Measurements from ENCODE around the gene ANKRD1.

Gene ANKRD1

DNA sequence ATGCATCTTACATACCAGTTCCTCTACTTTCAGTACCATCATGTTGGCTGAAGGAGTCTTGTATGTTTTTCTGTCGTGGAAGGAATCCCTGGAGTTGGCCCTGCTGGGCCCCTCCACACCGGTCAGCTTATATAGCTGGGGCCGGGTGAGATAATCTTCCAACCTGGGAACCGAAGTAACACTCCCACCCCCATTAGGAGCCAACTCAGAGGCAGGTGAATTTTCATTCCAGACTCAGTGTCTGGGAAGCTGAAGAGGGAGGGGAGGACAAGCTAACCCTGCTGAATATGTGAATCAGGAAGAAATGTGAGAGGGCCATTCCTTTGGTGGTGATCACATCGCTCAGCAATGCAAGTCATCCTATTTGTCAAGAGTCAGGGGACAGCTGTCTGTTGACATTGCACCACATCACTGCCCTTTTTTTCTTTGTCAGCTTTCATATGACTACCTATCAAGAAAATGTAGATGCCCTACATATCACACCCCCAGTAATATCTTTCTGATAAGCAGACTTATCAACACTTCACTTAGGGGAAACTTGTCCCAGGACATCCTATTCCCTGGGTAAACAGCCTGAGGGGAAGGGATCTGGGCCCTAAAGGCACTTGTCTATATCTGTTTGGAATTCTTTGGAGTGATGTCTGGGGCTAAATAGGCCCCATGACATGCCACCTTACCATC is at the start of gene ANKRD1:
Gene ANKRD1 (minus strand): TSS at position 102 of the 681 bp plus-strand sequence. CDS start 60 bp downstream, at position 42.
- DNase-seq (ENCODE audit: low read depth) = peak; percentile 85

DNA sequence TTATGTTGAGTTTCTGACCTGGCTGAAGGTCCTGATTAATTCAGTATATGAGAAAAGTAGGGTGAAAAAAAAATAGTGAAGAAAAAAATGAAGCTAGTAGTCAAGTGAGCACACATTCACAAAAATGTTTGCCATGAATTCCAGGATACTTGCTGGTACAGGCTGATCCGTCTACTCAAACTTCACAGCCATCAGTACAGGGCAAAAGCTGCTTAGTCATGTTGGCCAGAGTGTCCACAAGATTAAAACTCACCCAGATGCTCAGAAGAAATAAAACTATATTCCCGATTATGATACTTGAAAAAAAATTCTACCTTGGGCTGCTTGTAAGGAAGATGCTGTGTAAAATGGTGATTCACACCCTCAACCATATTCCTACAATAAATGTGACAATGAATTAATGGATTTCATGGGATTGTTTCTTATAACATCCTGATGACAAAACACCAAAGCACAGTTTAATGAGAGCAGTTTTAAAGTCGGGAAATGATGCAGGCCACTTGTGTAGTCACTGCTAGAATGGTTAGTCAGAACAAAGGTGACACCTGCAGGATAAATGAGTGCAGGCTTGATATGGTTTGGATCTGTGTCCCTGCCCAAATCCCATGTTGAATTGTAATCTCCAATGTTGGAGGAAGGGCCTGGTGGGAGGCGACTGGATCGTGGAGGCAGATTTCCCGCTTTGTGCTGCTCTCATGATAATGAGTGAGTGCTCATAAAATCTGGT is 49.2 kb upstream of the ANKRD1 start:
- H3K9ac ChIP-seq (ENCODE audit: low read length) = peak overlapping the region; percentile 43
- H3K27me3 ChIP-seq (replicated peaks; ENCODE audit: control insufficient read depth, insufficient read depth, low read length) = no peaks in the 10 kb centered on the region
- peaks cover 2% of the 10 kb centered on the region for H3K9me3 ChIP-seq (ENCODE audit: control insufficient read depth, low read length)
- peaks cover 35% of the 10 kb centered on the region for H3K4me1 ChIP-seq (ENCODE audit: control insufficient read depth, insufficient read depth, low read length)
- peak; percentile 63 for DNase-seq (ENCODE audit: low read depth)
- H3K36me3 ChIP-seq (ENCODE audit: control insufficient read depth, insufficient read depth, low read length, severe bottlenecking) = no peaks in the 10 kb centered on the region
- no peak overlapping the region for H3K4me3 ChIP-seq (ENCODE audit: low read length)

More for the DNA sequence above, at the start of gene ANKRD1:
- H3K27me3 ChIP-seq (replicated peaks; ENCODE audit: control insufficient read depth, insufficient read depth, low read length) = no peaks in the 10 kb centered on the region
- peaks cover 6% of the 10 kb centered on the region for H3K36me3 ChIP-seq (ENCODE audit: control insufficient read depth, insufficient read depth, low read length, severe bottlenecking)
- no peaks in the 10 kb centered on the region for H3K9me3 ChIP-seq (ENCODE audit: control insufficient read depth, low read length)
- H3K4me1 ChIP-seq (ENCODE audit: control insufficient read depth, insufficient read depth, low read length) = peaks cover 31% of the 10 kb centered on the region
- peak within 1 kb of the TSS; percentile 71 for H3K9ac ChIP-seq (ENCODE audit: low read length)
- peak within 1 kb of the TSS; percentile 71 for H3K4me3 ChIP-seq (ENCODE audit: low read length)

DNA sequence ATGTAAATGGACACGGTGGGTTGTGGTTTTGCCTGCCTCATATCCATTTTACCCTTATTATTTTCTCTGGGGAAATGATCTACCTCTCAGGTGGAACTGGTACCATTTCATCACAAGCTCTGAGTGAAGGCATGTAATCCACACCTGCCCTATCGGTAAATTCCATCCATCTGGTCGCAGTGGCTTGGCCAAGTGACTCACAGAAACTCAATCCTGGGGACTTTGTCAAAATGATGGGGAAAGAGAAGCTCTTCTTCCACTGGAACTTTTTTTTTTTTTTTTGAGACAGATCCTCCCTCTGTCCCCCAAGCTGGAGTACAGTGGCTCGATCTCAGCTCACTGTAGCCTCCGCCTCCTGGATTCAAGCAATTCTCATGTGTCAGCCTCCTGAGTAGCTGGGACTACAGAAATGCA is 48.2 kb upstream of the ANKRD1 start:
- Histone ChIP-seq H3K9me3 (ENCODE audit: control insufficient read depth, low read length) (no peaks in the 10 kb centered on the region), H3K4me1 (ENCODE audit: control insufficient read depth, insufficient read depth, low read length) (peaks cover 44% of the 10 kb centered on the region)
- DNase-seq (ENCODE audit: low read depth) = no peak

DNA sequence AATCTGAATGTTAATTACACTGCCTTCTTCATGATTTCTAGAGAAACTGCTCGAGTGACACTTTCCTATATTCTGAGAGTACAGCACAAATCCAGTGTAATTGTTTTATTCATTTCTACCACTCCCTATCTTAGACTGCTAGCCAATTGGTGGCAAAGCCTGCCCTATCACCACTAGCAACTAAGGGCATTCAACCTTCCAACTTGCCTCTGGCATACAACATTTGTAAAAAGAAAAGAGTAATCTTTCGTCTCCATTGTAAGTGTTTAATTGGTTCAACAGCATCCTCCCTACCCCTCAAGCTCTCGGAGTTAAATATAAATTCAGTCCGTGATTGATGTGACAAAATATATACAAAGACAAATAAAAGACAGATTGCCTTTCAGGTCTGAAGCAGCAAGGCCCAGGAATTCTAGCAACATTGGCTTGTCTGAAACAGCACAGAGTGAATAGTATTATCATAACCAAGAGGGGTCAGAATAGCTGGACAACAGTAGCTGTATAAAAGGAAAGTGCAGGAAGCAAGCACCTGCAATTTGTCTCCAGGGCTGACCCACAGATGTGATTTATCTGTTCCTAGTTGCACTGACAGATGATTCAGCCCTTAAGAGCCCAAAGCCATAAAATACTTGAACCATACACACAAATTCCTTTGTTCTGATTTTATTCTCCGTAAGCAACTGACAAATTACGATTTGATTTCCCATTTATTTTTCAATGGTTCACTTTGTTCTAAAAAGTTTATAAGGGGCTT is 47.6 kb upstream of the ANKRD1 start:
- Histone ChIP-seq H3K4me3 (ENCODE audit: low read length) (no peak overlapping the region), H3K27me3 (replicated peaks; ENCODE audit: control insufficient read depth, insufficient read depth, low read length) (no peaks in the 10 kb centered on the region), H3K4me1 (ENCODE audit: control insufficient read depth, insufficient read depth, low read length) (peaks cover 45% of the 10 kb centered on the region), H3K36me3 (ENCODE audit: control insufficient read depth, insufficient read depth, low read length, severe bottlenecking) (no peaks in the 10 kb centered on the region), H3K9me3 (ENCODE audit: control insufficient read depth, low read length) (no peaks in the 10 kb centered on the region), H3K9ac (ENCODE audit: low read length) (peak overlapping the region; percentile 43)
- peak; percentile 54 for DNase-seq (ENCODE audit: low read depth)

More for the DNA sequence above, 48.2 kb upstream of the ANKRD1 start:
- H3K27me3 ChIP-seq (replicated peaks; ENCODE audit: control insufficient read depth, insufficient read depth, low read length) = no peaks in the 10 kb centered on the region
- no peak overlapping the region for H3K4me3 ChIP-seq (ENCODE audit: low read length)
- peak overlapping the region; percentile 43 for H3K9ac ChIP-seq (ENCODE audit: low read length)
- H3K36me3 ChIP-seq (ENCODE audit: control insufficient read depth, insufficient read depth, low read length, severe bottlenecking) = no peaks in the 10 kb centered on the region

DNA sequence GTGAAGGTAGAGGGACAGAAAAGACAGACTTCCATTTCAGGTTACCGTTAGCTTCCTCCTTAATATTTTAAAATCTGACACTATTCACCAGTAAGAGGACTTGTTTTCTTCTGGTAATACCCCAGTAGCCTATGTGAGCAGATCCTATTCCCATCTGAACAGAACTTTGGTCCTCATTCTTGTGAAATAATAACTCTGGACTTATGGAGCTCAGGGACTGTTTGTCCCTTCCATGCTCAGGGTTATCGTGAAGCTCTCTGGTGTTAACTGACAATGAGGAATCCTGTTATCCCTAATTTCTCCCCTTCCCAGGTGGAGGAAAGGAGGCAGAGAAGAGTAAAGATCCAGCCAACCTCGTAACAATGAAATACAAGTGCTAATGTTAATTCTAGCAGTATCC is 47.0 kb upstream of the ANKRD1 start:
- DNase-seq (ENCODE audit: low read depth) = no peak
- Histone ChIP-seq H3K9ac (ENCODE audit: low read length) (no peak overlapping the region), H3K36me3 (ENCODE audit: control insufficient read depth, insufficient read depth, low read length, severe bottlenecking) (no peaks in the 10 kb centered on the region), H3K9me3 (ENCODE audit: control insufficient read depth, low read length) (no peaks in the 10 kb centered on the region), H3K27me3 (replicated peaks; ENCODE audit: control insufficient read depth, insufficient read depth, low read length) (no peaks in the 10 kb centered on the region), H3K4me3 (ENCODE audit: low read length) (no peak overlapping the region), H3K4me1 (ENCODE audit: control insufficient read depth, insufficient read depth, low read length) (peaks cover 48% of the 10 kb centered on the region)

DNA sequence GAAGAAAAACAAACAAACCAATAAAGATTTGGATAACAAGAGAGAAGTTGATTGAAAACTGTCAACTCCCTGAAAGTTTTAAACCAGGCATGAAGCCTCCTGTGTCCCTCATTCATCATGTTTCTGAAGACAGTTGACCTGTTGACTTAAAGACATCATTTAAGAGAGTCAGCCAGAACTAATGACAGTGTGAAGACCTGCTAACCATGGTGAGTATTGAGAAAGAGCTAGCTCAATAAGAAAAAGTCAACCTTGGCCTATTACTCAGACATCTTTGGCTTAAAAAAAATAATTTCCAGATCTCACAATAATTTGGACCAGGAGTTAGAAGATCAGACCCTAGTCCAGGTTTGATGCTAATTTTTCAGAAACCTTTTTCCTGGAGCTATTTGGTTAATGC is 45.3 kb upstream of the ANKRD1 start:
- Histone ChIP-seq H3K36me3 (ENCODE audit: control insufficient read depth, insufficient read depth, low read length, severe bottlenecking) (no peaks in the 10 kb centered on the region), H3K9me3 (ENCODE audit: control insufficient read depth, low read length) (no peaks in the 10 kb centered on the region), H3K4me1 (ENCODE audit: control insufficient read depth, insufficient read depth, low read length) (peaks cover 54% of the 10 kb centered on the region), H3K4me3 (ENCODE audit: low read length) (no peak overlapping the region), H3K9ac (ENCODE audit: low read length) (peak overlapping the region; percentile 65), H3K27me3 (replicated peaks; ENCODE audit: control insufficient read depth, insufficient read depth, low read length) (no peaks in the 10 kb centered on the region)
- DNase-seq (ENCODE audit: low read depth) = no peak

DNA sequence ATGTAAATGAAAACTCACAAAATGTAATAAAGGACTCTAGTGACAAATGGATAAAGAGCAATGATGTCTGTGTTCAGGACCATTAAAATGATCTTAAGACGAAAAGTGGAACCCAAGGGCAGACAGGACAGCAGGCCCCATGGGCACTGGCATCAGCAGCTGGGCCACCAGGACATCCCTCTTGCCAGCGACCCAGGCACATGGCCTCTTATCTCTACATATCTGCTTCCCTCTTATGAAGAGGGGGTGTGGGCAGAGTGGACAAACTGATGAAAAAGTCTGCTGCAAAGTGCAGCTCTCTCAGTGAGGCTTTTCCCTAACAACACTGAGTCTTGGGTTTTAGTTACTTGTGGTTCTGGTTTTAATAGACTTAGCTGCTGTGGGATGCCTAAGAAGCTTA is 44.8 kb upstream of the ANKRD1 start:
- H3K36me3 ChIP-seq (ENCODE audit: control insufficient read depth, insufficient read depth, low read length, severe bottlenecking) = no peaks in the 10 kb centered on the region
- no peak for DNase-seq (ENCODE audit: low read depth)
- H3K9me3 ChIP-seq (ENCODE audit: control insufficient read depth, low read length) = no peaks in the 10 kb centered on the region
- no peaks in the 10 kb centered on the region for H3K27me3 ChIP-seq (replicated peaks; ENCODE audit: control insufficient read depth, insufficient read depth, low read length)
- H3K9ac ChIP-seq (ENCODE audit: low read length) = peak overlapping the region; percentile 65
- H3K4me1 ChIP-seq (ENCODE audit: control insufficient read depth, insufficient read depth, low read length) = peaks cover 59% of the 10 kb centered on the region
- H3K4me3 ChIP-seq (ENCODE audit: low read length) = no peak overlapping the region

DNA sequence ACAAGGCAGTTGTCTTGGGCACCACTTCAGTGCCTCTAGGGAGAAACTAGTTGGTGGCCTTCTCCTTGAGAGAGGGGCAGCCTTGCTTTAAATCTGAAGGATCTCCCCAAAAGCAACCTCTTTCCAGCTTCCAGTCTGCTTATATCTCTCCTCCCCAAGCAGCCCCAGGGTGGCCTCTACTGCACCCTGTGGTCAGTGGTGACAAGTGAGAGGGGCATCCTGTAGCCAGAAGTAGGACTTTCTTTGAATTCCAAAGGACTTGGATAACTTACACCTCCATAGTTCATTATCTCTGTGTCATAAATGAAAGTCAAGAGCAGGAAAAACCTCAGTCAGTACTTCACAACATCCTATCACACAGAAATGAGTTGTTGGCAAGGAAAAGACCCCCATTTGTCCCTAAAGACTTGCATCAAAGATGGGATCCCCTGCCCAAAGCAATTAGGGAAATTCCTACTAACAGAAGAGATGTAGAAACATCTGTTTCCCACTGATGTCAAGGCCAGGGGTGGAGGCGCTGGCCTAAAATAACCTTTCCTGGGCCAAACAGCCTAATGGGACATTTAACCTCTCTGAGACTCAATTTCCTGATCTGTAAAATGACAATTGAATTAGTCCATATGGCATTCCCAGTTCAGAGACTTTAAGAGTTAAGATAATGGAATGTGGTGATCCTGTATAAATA is 44.0 kb upstream of the ANKRD1 start:
- DNase-seq (ENCODE audit: low read depth) = no peak

DNA sequence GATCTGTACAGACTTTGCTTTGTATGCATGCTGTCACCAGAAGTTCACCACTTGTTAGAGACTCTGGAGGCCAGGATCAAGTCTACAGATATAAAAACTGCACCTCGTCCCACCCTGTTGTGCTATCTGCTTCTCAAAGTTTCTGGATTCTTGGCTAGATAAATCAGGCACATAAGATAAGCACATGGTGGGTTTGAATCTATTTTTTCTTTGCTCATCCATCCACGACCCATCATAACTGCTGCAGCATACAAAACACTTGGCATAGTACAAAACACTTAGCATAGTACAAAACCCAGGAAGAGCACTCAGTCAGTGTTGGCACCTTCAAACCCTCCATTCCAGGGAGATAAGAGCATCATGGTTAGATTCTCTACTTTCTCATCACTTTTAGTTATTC is 42.4 kb upstream of the ANKRD1 start:
- Histone ChIP-seq H3K4me3 (ENCODE audit: low read length) (no peak overlapping the region), H3K27me3 (replicated peaks; ENCODE audit: control insufficient read depth, insufficient read depth, low read length) (no peaks in the 10 kb centered on the region), H3K9ac (ENCODE audit: low read length) (no peak overlapping the region), H3K36me3 (ENCODE audit: control insufficient read depth, insufficient read depth, low read length, severe bottlenecking) (no peaks in the 10 kb centered on the region), H3K9me3 (ENCODE audit: control insufficient read depth, low read length) (no peaks in the 10 kb centered on the region), H3K4me1 (ENCODE audit: control insufficient read depth, insufficient read depth, low read length) (peaks cover 63% of the 10 kb centered on the region)
- no peak for DNase-seq (ENCODE audit: low read depth)

More for the DNA sequence above, 44.0 kb upstream of the ANKRD1 start:
- H3K36me3 ChIP-seq (ENCODE audit: control insufficient read depth, insufficient read depth, low read length, severe bottlenecking) = no peaks in the 10 kb centered on the region
- H3K27me3 ChIP-seq (replicated peaks; ENCODE audit: control insufficient read depth, insufficient read depth, low read length) = no peaks in the 10 kb centered on the region
- no peaks in the 10 kb centered on the region for H3K9me3 ChIP-seq (ENCODE audit: control insufficient read depth, low read length)
- H3K9ac ChIP-seq (ENCODE audit: low read length) = peak overlapping the region; percentile 65
- no peak overlapping the region for H3K4me3 ChIP-seq (ENCODE audit: low read length)
- peaks cover 63% of the 10 kb centered on the region for H3K4me1 ChIP-seq (ENCODE audit: control insufficient read depth, insufficient read depth, low read length)

DNA sequence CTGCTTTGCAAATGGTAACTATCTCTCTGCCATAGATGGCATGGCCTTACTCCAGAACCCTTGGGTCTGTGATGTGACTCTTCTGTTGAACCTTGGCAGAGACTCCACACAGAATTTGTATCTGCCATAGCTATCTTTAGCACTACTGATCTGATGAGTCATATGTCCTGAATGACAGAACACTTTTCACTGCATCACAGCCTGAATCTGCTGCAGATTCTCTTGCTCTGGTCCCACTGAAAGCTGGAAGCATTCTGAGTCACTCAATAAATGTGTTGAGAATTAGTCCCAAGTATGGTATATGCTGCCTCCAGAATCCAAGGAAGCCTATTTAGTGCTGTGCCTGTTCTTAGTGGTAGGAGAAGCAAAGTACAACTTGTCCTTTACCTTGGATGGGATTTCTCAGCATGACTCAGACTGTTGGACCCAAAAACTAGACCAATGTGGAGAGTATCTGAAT is 39.5 kb upstream of the ANKRD1 start:
- Histone ChIP-seq H3K9me3 (ENCODE audit: control insufficient read depth, low read length) (no peaks in the 10 kb centered on the region), H3K4me3 (ENCODE audit: low read length) (peak overlapping the region; percentile 10), H3K9ac (ENCODE audit: low read length) (peak overlapping the region; percentile 65), H3K4me1 (ENCODE audit: control insufficient read depth, insufficient read depth, low read length) (peaks cover 48% of the 10 kb centered on the region), H3K36me3 (ENCODE audit: control insufficient read depth, insufficient read depth, low read length, severe bottlenecking) (no peaks in the 10 kb centered on the region), H3K27me3 (replicated peaks; ENCODE audit: control insufficient read depth, insufficient read depth, low read length) (no peaks in the 10 kb centered on the region)
- DNase-seq (ENCODE audit: low read depth) = peak; percentile 78
